HepG2 (cell line): ENCODE results near the gene PTH1R.

Experiments used
- ELF4 ChIP-seq: sonication (generic); formaldehyde crosslinking; IDR thresholded peaks from 2 replicates; pipeline ENCODE4 v1.5.0; 2020; ENCODE audit warnings: missing genetic modification reagents, mild to moderate bottlenecking, moderate library complexity, borderline replicate concordance
- EP300 ChIP-seq, 3 experiments: sonication (generic) in 1 of 3; formaldehyde crosslinking in 1 of 3; IDR thresholded peaks; 2 replicates each; pipeline versions ENCODE4 v1.5.1 to v1.6.1; 2011 to 2020; ENCODE audit warnings: low read depth in 2 of 3, low read length in 2 of 3, borderline replicate concordance in 1 of 3, improper control_type of control experiment in 1 of 3, mild to moderate bottlenecking in 1 of 3, missing genetic modification reagents in 1 of 3, moderate library complexity in 1 of 3
- FOSL1 ChIP-seq: sonication (generic); formaldehyde crosslinking; IDR thresholded peaks from 2 replicates; pipeline ENCODE4 v1.9.0; 2021; ENCODE audit warnings: missing genetic modification reagents, borderline replicate concordance
- HNRNPH1 ChIP-seq: fragments of 200-400 bp; formaldehyde crosslinking; optimal IDR thresholded peaks from 2 replicates; pipeline ENCODE3; 2017; ENCODE audit warnings: mild to moderate bottlenecking, low read depth, low read length
- JUND ChIP-seq: sonication (generic); formaldehyde crosslinking; IDR thresholded peaks from 2 replicates; pipeline ENCODE4 v1.8.0; 2022; ENCODE audit warnings: mild to moderate bottlenecking, missing genetic modification reagents
- KLF6 ChIP-seq: IDR thresholded peaks from 2 replicates; pipeline ENCODE4 v1.8.0; 2016; ENCODE audit warnings: missing biosample characterization, missing genetic modification reagents
- ZNF589 ChIP-seq: sonication (generic); formaldehyde crosslinking; conservative IDR thresholded peaks from 2 replicates; pipeline ENCODE4 v1.8.0; 2022; ENCODE audit warnings: mild to moderate bottlenecking, moderate library complexity, missing genetic modification reagents
- ZSCAN20 ChIP-seq: sonication (generic); formaldehyde crosslinking; IDR thresholded peaks from 2 replicates; pipeline ENCODE4 v1.4.0; 2020; ENCODE audit warnings: missing genetic modification reagents, mild to moderate bottlenecking, borderline replicate concordance
- TF ChIP-seq, protein P1 (sequence below): sonication (generic); formaldehyde crosslinking; IDR thresholded peaks from 2 replicates; pipeline ENCODE4 v1.5.0; 2020; ENCODE audit warnings: mild to moderate bottlenecking, missing genetic modification reagents, moderate library complexity

GRCh38 chr3:46946416-46946815, 68.9 kb downstream of the PTH1R start:
- no peak for TF ChIP-seq ZSCAN20
- TF ChIP-seq, protein P1, sequence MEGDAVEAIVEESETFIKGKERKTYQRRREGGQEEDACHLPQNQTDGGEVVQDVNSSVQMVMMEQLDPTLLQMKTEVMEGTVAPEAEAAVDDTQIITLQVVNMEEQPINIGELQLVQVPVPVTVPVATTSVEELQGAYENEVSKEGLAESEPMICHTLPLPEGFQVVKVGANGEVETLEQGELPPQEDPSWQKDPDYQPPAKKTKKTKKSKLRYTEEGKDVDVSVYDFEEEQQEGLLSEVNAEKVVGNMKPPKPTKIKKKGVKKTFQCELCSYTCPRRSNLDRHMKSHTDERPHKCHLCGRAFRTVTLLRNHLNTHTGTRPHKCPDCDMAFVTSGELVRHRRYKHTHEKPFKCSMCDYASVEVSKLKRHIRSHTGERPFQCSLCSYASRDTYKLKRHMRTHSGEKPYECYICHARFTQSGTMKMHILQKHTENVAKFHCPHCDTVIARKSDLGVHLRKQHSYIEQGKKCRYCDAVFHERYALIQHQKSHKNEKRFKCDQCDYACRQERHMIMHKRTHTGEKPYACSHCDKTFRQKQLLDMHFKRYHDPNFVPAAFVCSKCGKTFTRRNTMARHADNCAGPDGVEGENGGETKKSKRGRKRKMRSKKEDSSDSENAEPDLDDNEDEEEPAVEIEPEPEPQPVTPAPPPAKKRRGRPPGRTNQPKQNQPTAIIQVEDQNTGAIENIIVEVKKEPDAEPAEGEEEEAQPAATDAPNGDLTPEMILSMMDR (CRISPR knock-in tag) = no peak
- no peak for TF ChIP-seq ZNF589 (CRISPR knock-in tag)
- TF ChIP-seq HNRNPH1 = no peak
- TF ChIP-seq FOSL1 (CRISPR knock-in tag) = no peak
- TF ChIP-seq KLF6 (CRISPR knock-in tag) = no peak
- TF ChIP-seq JUND (CRISPR knock-in tag) = no peak
- no peak for TF ChIP-seq ELF4
- no peak for TF ChIP-seq EP300 (IDR thresholded peaks at IDR 0.05; ENCODE audit: low read depth in 2 of 2, low read length in 2 of 2)
- TF ChIP-seq EP300 (CRISPR knock-in tag; IDR thresholded peaks at IDR 0.05; ENCODE audit: borderline replicate concordance) = no peak
